Epidermal melanocyte (primary cell): ENCODE results near the gene KRT8.
"Not testable (repeated sequence)": the region's sequence is repeated elsewhere in the genome, so short reads cannot be mapped to it uniquely, and the experiment has no call there.

ENCODE experiments used
- DNase-seq: peaks from one replicate; pipeline ENCODE4 v3.0.0; 2011; ENCODE audit warnings: low spot score; ENCODE audit not compliant: insufficient read length

KRT8 gene

GRCh38 chr12:52874573-52875435, 30.1 kb downstream of the KRT8 start:
- DNase-seq = no peak

GRCh38 chr12:52873832-52874572, 30.9 kb downstream of the KRT8 start:
- peak; percentile 54 for DNase-seq

GRCh38 chr12:52873513-52873831, 31.4 kb downstream of the KRT8 start:
- no peak for DNase-seq

- DNase-seq = no peak
Observed at GRCh38 chr12:52872644-52873389, 32.1 kb downstream of the KRT8 start.

GRCh38 chr12:52871291-52872039, 33.4 kb downstream of the KRT8 start:
- DNase-seq = peak; percentile 64

- DNase-seq = no peak
Observed at GRCh38 chr12:52870361-52871290, 34.2 kb downstream of the KRT8 start.

GRCh38 chr12:52867642-52868041, 37.2 kb downstream of the KRT8 start:
- DNase-seq = no peak

- no peak for DNase-seq
Observed at GRCh38 chr12:52867152-52867551, 37.7 kb downstream of the KRT8 start.

- peak; percentile 82 for DNase-seq
Observed at GRCh38 chr12:52865090-52865944, 39.6 kb downstream of the KRT8 start.

- no peak for DNase-seq
Observed at GRCh38 chr12:52862023-52862422, 42.9 kb downstream of the KRT8 start.

GRCh38 chr12:52861511-52861910, 43.4 kb downstream of the KRT8 start:
- DNase-seq = no peak

- DNase-seq = no peak
Observed at GRCh38 chr12:52860102-52860823, 44.6 kb downstream of the KRT8 start.

- no peak for DNase-seq
Observed at GRCh38 chr12:52857500-52857899, 47.4 kb downstream of the KRT8 start.

GRCh38 chr12:52856787-52857186, 48.1 kb downstream of the KRT8 start:
- no peak for DNase-seq

- DNase-seq = not testable (repeated sequence)
Observed at GRCh38 chr12:52856077-52856476, 48.8 kb downstream of the KRT8 start.

GRCh38 chr12:52851787-52852186, 53.1 kb downstream of the KRT8 start:
- DNase-seq = no peak

- DNase-seq = no peak
Observed at GRCh38 chr12:52850681-52851080, 54.2 kb downstream of the KRT8 start.

- no peak for DNase-seq
Observed at GRCh38 chr12:52849511-52849910, 55.4 kb downstream of the KRT8 start.
